ENCODE results near the gene CLDN16. TPM values are rescaled to one million over a fixed set of nuclear protein-coding genes. Genes with fewer than 3 reads are reported as not detected.

CLDN16 gene
- total RNA-seq, 1 donor from 2014 or later, result not detected

DNA sequence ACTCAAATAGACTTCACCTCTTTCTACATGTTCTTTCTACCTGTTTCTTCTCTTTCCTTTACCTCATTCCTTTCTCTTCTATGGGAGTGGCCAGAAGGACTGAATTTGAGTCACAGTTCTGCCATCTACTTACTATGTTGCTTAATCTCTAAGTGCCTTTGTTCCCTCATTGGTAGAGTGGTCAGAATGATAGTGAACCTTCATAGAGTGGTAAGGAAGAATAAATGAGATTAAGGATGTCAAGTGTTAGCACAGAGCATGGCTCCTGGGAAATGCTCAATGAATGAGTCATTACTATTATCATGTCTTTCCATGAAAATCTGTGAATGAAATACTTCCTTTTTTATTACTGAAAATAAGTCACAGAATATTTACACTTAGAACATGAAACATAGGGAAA is 44.3 kb downstream of the CLDN16 start:
- TF ChIP-seq, protein P1, sequence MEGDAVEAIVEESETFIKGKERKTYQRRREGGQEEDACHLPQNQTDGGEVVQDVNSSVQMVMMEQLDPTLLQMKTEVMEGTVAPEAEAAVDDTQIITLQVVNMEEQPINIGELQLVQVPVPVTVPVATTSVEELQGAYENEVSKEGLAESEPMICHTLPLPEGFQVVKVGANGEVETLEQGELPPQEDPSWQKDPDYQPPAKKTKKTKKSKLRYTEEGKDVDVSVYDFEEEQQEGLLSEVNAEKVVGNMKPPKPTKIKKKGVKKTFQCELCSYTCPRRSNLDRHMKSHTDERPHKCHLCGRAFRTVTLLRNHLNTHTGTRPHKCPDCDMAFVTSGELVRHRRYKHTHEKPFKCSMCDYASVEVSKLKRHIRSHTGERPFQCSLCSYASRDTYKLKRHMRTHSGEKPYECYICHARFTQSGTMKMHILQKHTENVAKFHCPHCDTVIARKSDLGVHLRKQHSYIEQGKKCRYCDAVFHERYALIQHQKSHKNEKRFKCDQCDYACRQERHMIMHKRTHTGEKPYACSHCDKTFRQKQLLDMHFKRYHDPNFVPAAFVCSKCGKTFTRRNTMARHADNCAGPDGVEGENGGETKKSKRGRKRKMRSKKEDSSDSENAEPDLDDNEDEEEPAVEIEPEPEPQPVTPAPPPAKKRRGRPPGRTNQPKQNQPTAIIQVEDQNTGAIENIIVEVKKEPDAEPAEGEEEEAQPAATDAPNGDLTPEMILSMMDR (IDR thresholded peaks at IDR 0.05), result no peak
- ChIA-PET POLR2A (no interaction called here), CTCF (no interaction called here)
- Mint-ChIP-seq H3K4me3 (no peak overlapping the region), H3K4me1 (no peaks in the 10 kb centered on the region), H3K9me3 (no peaks in the 10 kb centered on the region), H3K27me3 (peaks cover 4% of the 10 kb centered on the region), H3K36me3 (ENCODE audit: low read depth) (no peaks in the 10 kb centered on the region), H3K27ac (no peak overlapping the region)
- no peak for ATAC-seq (ENCODE audit: low read depth)
- intact Hi-C loops (cut with micrococcal nuclease), result no loop called here
- DNase-seq, result no peak

DNA sequence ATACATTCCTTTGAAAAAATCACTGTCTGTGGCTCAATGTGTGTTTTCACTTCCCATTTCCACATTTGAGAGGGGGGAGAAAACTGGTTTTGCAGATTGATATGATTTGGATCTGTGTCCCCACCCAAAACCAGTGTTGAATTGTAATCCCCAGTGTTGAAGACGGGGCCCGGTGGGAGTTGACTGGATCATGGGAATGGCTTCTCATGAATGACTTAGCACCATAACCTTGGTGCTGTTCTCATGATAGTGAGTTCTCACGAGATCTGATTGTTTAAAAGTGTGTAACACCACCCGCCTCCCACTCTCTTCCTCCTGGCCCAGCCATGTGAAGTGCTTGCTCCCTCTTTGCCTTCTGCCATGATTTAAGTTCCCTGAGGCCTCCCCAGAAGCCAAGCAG is 45.7 kb downstream of the CLDN16 start:
- no peak for ATAC-seq (ENCODE audit: low read depth)
- intact Hi-C loops (cut with micrococcal nuclease), result no loop called here
- Mint-ChIP-seq H3K4me3 (no peak overlapping the region), H3K27ac (no peak overlapping the region), H3K9me3 (no peaks in the 10 kb centered on the region), H3K36me3 (ENCODE audit: low read depth) (no peaks in the 10 kb centered on the region), H3K27me3 (peaks cover 4% of the 10 kb centered on the region), H3K4me1 (no peaks in the 10 kb centered on the region)
- DNase-seq, result no peak
- POLR2A ChIA-PET, result no interaction called here
- CTCF ChIA-PET, result no interaction called here
- TF ChIP-seq, protein P1 (IDR thresholded peaks at IDR 0.05), result no peak

DNA sequence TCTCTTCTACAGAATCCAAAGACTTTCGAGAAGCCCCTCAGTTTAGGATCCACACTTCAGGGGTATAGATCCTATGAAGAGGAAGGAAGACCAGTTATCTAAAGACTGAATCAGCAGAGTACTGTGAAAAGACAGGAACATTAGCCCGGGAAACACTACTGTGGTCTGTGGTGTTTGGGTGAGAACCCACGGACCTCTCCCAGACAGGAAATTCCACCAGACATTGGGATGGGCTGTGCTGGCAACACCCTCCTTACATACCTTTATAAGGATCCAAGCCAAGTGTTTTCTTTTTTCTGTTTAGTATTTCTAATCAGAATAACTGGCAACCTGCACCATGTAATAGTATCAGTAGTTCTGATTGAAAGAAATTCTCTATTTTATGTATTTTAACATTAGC is 47.7 kb downstream of the CLDN16 start:
- Mint-ChIP-seq H3K4me1 (no peaks in the 10 kb centered on the region), H3K9me3 (no peaks in the 10 kb centered on the region), H3K27me3 (peaks cover 4% of the 10 kb centered on the region), H3K36me3 (ENCODE audit: low read depth) (no peaks in the 10 kb centered on the region), H3K4me3 (no peak overlapping the region), H3K27ac (no peak overlapping the region)
- TF ChIP-seq, protein P1 (IDR thresholded peaks at IDR 0.05), result no peak
- intact Hi-C loops (cut with micrococcal nuclease), result no loop called here
- ChIA-PET POLR2A (no interaction called here), CTCF (no interaction called here)
- no peak for ATAC-seq (ENCODE audit: low read depth)
- no peak for DNase-seq

DNA sequence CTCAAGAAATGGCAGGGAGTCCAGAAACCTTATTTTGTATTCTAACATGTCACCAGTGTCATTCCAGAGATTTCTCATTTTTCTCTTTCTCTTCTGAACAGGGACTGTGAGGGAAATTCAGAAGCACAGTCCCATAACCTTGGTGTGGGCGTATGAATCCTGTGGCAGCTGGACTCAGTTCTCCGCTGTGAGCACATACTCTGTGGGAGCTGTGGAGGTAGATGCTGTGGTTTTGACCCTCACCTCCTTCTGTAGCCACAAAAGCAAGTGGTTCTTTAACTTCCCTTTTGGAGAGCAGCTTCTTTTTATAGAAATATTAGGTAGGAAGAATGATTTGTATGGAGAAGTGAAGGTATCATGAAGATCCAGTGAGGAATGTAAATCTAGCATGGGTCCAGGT is 48.4 kb downstream of the CLDN16 start:
- intact Hi-C loops (cut with micrococcal nuclease), result no loop called here
- no peak for ATAC-seq (ENCODE audit: low read depth)
- peaks cover 4% of the 10 kb centered on the region for H3K27me3 Mint-ChIP-seq
- DNase-seq, result no peak
- no peak overlapping the region for H3K4me3 Mint-ChIP-seq
- CTCF ChIA-PET, result no interaction called here
- TF ChIP-seq, protein P1 (IDR thresholded peaks at IDR 0.05), result no peak
- POLR2A ChIA-PET, result no interaction called here
- H3K27ac Mint-ChIP-seq, result no peak overlapping the region
- H3K36me3 Mint-ChIP-seq (ENCODE audit: low read depth), result no peaks in the 10 kb centered on the region
- no peaks in the 10 kb centered on the region for H3K4me1 Mint-ChIP-seq
- H3K9me3 Mint-ChIP-seq, result no peaks in the 10 kb centered on the region

DNA sequence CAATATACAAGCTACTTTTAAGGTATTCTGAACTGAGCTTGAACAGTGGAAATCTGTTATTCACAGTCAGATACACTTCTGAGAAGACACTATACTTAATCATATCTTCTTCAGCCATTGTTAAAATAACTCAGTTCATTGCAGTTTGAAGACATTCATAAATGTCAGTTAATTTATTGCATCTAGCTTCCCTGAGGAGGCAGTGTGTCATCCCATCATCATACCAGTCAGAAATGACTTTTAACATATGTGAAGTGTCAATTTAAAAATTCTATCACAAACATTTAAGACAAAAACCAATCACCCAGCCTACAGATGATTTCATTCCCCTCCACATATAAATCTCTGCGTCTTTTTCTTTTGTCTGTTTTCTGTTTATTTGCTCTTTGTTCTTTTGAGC is 54.3 kb downstream of the CLDN16 start:
- Mint-ChIP-seq H3K36me3 (ENCODE audit: low read depth) (no peaks in the 10 kb centered on the region), H3K4me3 (no peak overlapping the region), H3K27me3 (peaks cover 7% of the 10 kb centered on the region), H3K4me1 (no peaks in the 10 kb centered on the region), H3K27ac (no peak overlapping the region), H3K9me3 (no peaks in the 10 kb centered on the region)
- TF ChIP-seq, protein P1 (IDR thresholded peaks at IDR 0.05), result no peak
- POLR2A ChIA-PET, result no interaction called here
- no peak for ATAC-seq (ENCODE audit: low read depth)
- CTCF ChIA-PET, result interaction anchor here (0.5 kb wide), 1 partner anchor 178 kb away, joined by 3 read pairs; no protein-coding TSS in a partner anchor
- no peak for DNase-seq
- intact Hi-C loops (cut with micrococcal nuclease), result no loop called here
